Retinal pigment epithelial cell (primary cell): ENCODE data around the gene TAF10.

Experiments
- DNase-seq: peaks from one replicate; pipeline ENCODE4 v3.0.0-alpha.2; 2010; ENCODE audit warnings: low read depth
- H3K4me3 ChIP-seq: 2 replicates; pipeline ENCODE4 v1.5.1; 2011; ENCODE audit warnings: mild to moderate bottlenecking, low read length, control low read depth, moderate library complexity
- TF ChIP-seq, protein P1 (sequence below): conservative IDR thresholded peaks from 2 replicates; pipeline ENCODE4 v1.5.1; 2011; ENCODE audit warnings: low read depth, low read length, control low read depth, inconsistent platforms

The TAF10 gene

DNA sequence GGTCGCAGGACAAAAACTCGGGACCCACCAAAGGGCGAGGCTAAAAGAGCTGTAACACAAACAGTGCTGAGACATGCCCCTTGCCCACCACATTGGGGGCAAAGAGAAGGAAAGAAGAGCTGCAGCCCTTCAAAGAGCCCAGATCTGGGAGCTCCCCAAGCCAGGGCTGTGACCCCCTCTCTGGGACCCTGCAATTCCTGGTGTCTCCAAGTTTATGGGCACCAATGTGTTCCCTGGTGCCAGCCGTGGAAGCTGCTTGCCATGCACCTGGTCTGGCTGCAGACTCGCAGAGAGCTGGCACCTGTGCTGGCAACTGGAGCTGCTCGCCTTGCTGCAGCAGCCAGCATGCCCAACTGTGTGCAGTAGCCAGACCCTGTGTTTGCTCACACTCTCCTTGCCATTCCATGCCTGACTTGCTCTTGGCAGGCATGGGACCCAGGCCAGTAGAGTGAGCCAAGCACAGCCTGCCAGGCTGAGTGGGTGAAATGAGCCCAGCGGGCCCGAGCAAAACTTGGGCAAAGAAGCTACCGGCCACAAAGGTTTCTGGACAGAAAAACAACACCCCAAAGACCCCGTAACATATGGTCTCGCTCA, 24.6 kb downstream of the TAF10 start:
- no peak overlapping the region for H3K4me3 ChIP-seq
- no peak for DNase-seq
- TF ChIP-seq, protein P1, sequence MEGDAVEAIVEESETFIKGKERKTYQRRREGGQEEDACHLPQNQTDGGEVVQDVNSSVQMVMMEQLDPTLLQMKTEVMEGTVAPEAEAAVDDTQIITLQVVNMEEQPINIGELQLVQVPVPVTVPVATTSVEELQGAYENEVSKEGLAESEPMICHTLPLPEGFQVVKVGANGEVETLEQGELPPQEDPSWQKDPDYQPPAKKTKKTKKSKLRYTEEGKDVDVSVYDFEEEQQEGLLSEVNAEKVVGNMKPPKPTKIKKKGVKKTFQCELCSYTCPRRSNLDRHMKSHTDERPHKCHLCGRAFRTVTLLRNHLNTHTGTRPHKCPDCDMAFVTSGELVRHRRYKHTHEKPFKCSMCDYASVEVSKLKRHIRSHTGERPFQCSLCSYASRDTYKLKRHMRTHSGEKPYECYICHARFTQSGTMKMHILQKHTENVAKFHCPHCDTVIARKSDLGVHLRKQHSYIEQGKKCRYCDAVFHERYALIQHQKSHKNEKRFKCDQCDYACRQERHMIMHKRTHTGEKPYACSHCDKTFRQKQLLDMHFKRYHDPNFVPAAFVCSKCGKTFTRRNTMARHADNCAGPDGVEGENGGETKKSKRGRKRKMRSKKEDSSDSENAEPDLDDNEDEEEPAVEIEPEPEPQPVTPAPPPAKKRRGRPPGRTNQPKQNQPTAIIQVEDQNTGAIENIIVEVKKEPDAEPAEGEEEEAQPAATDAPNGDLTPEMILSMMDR = no peak

DNA sequence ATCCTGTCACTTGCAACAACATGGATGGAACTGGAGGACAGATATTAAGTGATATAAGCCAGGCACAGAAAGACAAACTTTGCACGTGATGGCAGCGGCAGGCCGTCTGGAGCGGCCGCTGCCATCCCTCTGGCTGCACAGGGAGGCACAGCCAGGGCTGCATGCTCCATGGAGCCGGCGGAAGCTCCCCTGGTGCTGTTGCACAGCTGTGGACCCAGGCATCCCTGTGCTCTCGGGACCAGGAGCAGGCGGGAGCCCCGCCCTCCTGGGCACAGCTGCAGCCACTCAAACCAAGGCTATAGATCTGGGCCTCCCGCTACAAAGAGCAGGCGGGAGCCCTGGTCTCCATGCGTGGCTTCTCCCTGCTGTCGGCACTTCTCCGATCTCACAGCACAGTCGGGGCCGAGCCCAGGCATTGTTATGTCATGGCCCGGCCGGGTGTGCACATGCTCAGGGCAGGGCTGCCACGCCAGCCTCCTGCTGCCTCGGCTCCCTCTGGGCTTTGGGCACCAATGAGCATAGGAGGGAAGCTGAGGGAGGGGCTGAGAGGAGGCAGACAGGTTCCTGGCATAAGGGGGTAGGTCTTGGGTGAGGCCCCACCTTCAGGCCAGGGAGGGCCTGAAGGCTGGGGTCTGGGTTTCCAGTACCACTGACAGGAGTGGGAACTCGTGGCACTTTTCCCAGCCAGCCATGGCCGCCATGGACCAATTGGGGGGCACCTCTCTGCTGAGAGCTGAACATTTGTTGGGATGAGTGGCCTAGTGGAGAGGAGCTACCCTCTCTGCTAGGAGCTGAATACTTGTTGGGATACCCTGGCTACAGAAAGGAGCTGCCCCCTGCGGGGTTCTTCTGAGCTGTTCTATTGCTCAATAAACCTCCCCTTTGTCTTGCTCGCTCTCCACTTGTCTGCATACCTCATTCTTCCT, 25.3 kb downstream of the TAF10 start:
- TF ChIP-seq, protein P1 = no peak
- no peak for DNase-seq
- H3K4me3 ChIP-seq = no peak overlapping the region

DNA sequence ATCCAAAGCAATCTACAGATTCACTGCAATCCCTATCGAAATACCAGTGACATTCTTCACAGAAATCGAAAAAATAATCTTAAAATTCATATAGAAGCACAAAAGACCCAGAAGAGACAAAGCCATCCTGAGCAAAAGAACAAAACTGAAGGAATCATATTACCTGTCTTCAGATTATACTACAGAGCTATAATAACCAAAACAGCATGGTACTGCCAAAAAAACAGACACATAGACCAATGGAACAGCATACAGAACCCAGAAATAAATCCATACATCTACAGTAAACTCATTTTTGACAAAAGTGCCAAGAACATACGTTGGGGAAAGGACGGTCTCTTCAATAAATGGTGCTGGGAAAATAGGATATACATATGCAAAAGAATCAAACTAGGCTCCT, 27.5 kb downstream of the TAF10 start:
- no peak for DNase-seq
- TF ChIP-seq, protein P1 = no peak
- no peak overlapping the region for H3K4me3 ChIP-seq

- no peak for DNase-seq
- no peak overlapping the region for H3K4me3 ChIP-seq
- TF ChIP-seq, protein P1 = no peak
Measured at GRCh38 chr11:6583584-6583983, 28.4 kb downstream of the TAF10 start.

DNA sequence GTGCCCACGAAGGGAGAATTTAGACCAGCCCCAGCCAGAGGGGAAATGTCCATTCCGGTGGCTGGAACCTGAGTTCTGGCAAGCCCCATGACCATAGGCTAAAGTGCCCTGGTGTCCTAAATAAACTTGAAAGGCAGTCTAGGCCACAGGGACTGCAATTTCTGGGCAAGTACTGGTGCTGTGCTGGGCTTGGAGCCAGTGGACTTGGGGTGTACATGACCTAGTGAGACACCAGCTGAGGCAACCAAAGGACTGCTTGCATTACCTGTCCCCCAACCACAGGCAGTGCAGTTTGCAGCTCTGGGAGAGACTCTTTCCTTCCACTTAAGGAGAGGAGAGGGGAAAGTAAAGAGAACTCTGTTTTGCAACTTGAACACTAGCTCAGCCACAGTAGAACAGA, 32.3 kb downstream of the TAF10 start:
- no peak for DNase-seq
- no peak overlapping the region for H3K4me3 ChIP-seq
- TF ChIP-seq, protein P1 = no peak

DNA sequence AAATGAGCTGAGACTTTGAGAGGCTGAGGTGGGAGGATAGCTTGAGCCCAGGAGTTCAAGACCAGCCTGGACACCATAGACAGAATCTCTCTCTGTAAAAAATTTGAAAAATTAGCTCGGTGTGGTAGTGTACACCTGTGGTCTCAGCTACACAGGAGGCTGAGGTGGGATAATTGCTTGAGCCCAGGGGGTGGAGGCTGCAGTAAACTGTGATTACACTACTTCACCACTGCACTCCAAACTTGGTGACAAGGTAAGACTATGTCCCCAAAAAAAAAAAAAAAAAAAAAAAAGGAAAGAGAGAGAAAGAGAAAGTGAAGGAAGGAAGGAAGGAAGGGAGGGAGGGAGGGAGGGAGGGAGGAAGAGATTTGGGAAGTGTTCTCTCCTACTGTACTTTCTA, 33.9 kb downstream of the TAF10 start:
- DNase-seq = no peak
- H3K4me3 ChIP-seq = no peak overlapping the region
- TF ChIP-seq, protein P1 = no peak
